Panc1 (cell line): ENCODE results near the gene ESAM. TPM values are rescaled to one million over a fixed set of nuclear protein-coding genes. Genes with fewer than 3 reads are reported as not detected.

ENCODE experiments used
- ATAC-seq: fragments of 200-7000 bp; cut with Tn5 transposase; 2 replicates; pipeline ENCODE4 v1.9.1; 2020; ENCODE audit warnings: mild to moderate bottlenecking, moderate library complexity
- BruUV-seq: library from RNA; stranded (reverse); fragments of 400-500 nt; replicated peaks from 2 replicates; lab custom pipeline; 2021; lab: Mats Ljungman, UMichigan
- CTCF ChIA-PET: fragments of 300-600 bp; sonication (Branson Sonifier 250); formaldehyde crosslinking; loops from one replicate; lab custom pipeline; 2022; ENCODE audit warnings: antibody characterized with exemption; lab: Charles Lee
- POLR2A ChIA-PET: fragments of 300-600 bp; sonication (Branson Sonifier 250); formaldehyde crosslinking; loops from one replicate; lab custom pipeline; 2022; ENCODE audit warnings: antibody characterized with exemption; lab: Charles Lee
- DNase-seq: peaks from one replicate; pipeline ENCODE4 v3.0.0-alpha.2; 2010; ENCODE audit warnings: low read depth, low spot score
- H3K27ac ChIP-seq: 2 replicates; pipeline ENCODE4 v1.5.1; 2011; ENCODE audit warnings: mild to moderate bottlenecking, low read length, inconsistent platforms
- H3K27me3 ChIP-seq: fragments of 200-500 bp; sonication (Bioruptor generic); 2 replicates; pipeline ENCODE4 v1.6.0; 2014; ENCODE audit warnings: low read length, inconsistent platforms; ENCODE audit not compliant: control insufficient read depth, insufficient read depth
- H3K36me3 ChIP-seq: fragments of 200-500 bp; sonication (Bioruptor generic); 2 replicates; pipeline ENCODE4 v1.5.1; 2014; ENCODE audit warnings: inconsistent platforms, mild to moderate bottlenecking, low read length, moderate library complexity; ENCODE audit not compliant: control insufficient read depth, insufficient read depth
- H3K4me1 ChIP-seq: 2 replicates; pipeline ENCODE4 v1.5.1; 2011; ENCODE audit warnings: inconsistent platforms, mild to moderate bottlenecking, low read length, moderate library complexity; ENCODE audit not compliant: control insufficient read depth, insufficient read depth
- H3K4me3 ChIP-seq, 2 experiments: 2 replicates each; pipeline ENCODE4 v1.5.1; 2011 to 2012; ENCODE audit warnings: low read depth in 2 of 2, low read length in 2 of 2, mild to moderate bottlenecking in 2 of 2, inconsistent platforms in 1 of 2, moderate library complexity in 1 of 2
- H3K9me3 ChIP-seq: fragments of 200-500 bp; sonication (Bioruptor generic); 2 replicates; pipeline ENCODE4 v1.5.1; 2014; ENCODE audit warnings: low read depth, mild to moderate bottlenecking, inconsistent platforms, low read length, moderate library complexity; ENCODE audit not compliant: control insufficient read depth, insufficient read depth
- SIN3A ChIP-seq: IDR thresholded peaks from 2 replicates; pipeline ENCODE4 v1.6.1; 2012; ENCODE audit warnings: low read depth, mild to moderate bottlenecking, low read length, moderate library complexity, borderline replicate concordance; ENCODE audit not compliant: insufficient read depth
- TCF7L2 ChIP-seq: IDR thresholded peaks from 2 replicates; pipeline ENCODE4 v1.6.1; 2011; ENCODE audit warnings: mild to moderate bottlenecking, low read depth, low read length, inconsistent platforms
- in situ Hi-C: cut with HindIII; loops from 2 replicates; pipeline ENCODE4 v1.10.0; 2016; ENCODE audit warnings: low sequenced_read_pairs, low pct_unique_long_range_greater_than_20kb
- intact Hi-C: fragments of 100-400 bp; cut with micrococcal nuclease; formaldehyde crosslinking; loops from one replicate; pipeline ENCODE4 v1.10.0; 2022; ENCODE audit not compliant: unreplicated experiment
- total RNA-seq: library from RNA; stranded (reverse); gene quantifications from one replicate; pipeline ENCODE4 v1.2.1, GENCODE V29; 2021; ENCODE audit not compliant: unreplicated experiment
- TF ChIP-seq, protein P1 (sequence below): fragments of 450-650 bp; IDR thresholded peaks from 2 replicates; pipeline ENCODE4 v1.5.1; 2017; ENCODE audit warnings: mild to moderate bottlenecking
- TF ChIP-seq, protein P2 (sequence below), 2 experiments: IDR thresholded peaks; 2 replicates each; pipeline ENCODE4 v1.6.1; 2011 to 2012; ENCODE audit warnings: low read depth in 2 of 2, control low read depth in 1 of 2, low read length in 1 of 2, mild to moderate bottlenecking in 1 of 2, moderate library complexity in 1 of 2; ENCODE audit not compliant: insufficient read depth in 1 of 2

Gene ESAM
- total RNA-seq, 1 experiment from 2014 or later: 1.6 TPM

- in situ Hi-C loops: loop anchor here (5.0 kb wide), 1 partner anchor 41 kb away; no protein-coding TSS in a partner anchor
- H3K4me1 ChIP-seq: peaks cover 30% of the 10 kb centered on the region
- TF ChIP-seq SIN3A (no peak), TCF7L2 (no peak)
- TF ChIP-seq, protein P1, sequence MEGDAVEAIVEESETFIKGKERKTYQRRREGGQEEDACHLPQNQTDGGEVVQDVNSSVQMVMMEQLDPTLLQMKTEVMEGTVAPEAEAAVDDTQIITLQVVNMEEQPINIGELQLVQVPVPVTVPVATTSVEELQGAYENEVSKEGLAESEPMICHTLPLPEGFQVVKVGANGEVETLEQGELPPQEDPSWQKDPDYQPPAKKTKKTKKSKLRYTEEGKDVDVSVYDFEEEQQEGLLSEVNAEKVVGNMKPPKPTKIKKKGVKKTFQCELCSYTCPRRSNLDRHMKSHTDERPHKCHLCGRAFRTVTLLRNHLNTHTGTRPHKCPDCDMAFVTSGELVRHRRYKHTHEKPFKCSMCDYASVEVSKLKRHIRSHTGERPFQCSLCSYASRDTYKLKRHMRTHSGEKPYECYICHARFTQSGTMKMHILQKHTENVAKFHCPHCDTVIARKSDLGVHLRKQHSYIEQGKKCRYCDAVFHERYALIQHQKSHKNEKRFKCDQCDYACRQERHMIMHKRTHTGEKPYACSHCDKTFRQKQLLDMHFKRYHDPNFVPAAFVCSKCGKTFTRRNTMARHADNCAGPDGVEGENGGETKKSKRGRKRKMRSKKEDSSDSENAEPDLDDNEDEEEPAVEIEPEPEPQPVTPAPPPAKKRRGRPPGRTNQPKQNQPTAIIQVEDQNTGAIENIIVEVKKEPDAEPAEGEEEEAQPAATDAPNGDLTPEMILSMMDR: no peak
- CTCF ChIA-PET: no interaction called here
- H3K27ac ChIP-seq: no peak overlapping the region
- H3K36me3 ChIP-seq: no peaks in the 10 kb centered on the region
- no TSS peak for BruUV-seq
- ATAC-seq (no peak), DNase-seq (no peak)
- POLR2A ChIA-PET: no interaction called here
- H3K9me3 ChIP-seq: no peaks in the 10 kb centered on the region
- H3K4me3 ChIP-seq: no peak overlapping the region
- intact Hi-C loops: loop anchor here (5.0 kb wide), 1 partner anchor 34 kb away; the partner anchor contains the start of gene ESAM
- no peaks in the 10 kb centered on the region for H3K27me3 ChIP-seq
These were observed 34.2 kb upstream of the ESAM start for GRCh38 chr11:124796312-124796711.

DNA sequence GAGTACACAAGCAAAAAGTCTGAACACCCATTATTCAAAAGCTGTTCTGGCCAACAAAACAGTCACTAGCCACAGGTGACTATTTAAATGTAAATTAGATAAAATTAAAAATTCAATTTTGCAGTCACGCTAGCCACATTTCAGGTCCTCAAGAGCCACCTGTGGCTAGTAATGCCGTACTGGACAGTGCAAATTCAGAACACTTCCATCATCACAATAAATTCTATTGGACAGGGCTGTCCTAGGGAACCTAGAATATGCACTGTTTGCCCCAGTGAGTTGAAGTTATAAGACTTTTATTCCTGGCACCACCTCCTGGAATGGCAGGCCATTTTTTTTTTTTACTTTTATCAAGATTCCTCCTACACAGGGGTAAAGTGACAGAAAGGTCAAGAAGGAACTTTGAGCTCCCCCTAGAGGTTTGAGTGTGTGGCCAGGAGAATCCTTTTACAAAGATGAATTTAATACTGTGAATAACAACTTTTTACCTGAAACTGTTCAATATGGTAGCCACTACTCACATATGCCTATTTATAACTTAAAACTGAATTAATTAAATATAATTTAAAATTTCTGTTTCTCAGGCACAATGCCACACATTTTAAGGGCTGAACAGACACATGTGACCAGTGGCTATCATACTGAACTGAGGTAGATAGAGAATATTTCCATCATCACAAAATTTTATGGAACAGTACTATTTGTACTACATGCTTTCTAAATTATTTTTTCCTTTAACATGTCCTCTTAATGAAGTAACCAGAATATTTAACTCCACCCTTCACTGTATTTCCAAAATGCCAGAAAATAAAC is 31.6 kb upstream of the ESAM start:
- H3K27ac ChIP-seq: no peak overlapping the region
- DNase-seq: peak; percentile 41
- peak; percentile 84 for ATAC-seq
- H3K9me3 ChIP-seq: no peaks in the 10 kb centered on the region
- no peak overlapping the region for H3K4me3 ChIP-seq
- no peaks in the 10 kb centered on the region for H3K36me3 ChIP-seq
- peaks cover 21% of the 10 kb centered on the region for H3K4me1 ChIP-seq
- BruUV-seq: no TSS peak
- H3K27me3 ChIP-seq: no peaks in the 10 kb centered on the region
- TF ChIP-seq, protein P2, sequence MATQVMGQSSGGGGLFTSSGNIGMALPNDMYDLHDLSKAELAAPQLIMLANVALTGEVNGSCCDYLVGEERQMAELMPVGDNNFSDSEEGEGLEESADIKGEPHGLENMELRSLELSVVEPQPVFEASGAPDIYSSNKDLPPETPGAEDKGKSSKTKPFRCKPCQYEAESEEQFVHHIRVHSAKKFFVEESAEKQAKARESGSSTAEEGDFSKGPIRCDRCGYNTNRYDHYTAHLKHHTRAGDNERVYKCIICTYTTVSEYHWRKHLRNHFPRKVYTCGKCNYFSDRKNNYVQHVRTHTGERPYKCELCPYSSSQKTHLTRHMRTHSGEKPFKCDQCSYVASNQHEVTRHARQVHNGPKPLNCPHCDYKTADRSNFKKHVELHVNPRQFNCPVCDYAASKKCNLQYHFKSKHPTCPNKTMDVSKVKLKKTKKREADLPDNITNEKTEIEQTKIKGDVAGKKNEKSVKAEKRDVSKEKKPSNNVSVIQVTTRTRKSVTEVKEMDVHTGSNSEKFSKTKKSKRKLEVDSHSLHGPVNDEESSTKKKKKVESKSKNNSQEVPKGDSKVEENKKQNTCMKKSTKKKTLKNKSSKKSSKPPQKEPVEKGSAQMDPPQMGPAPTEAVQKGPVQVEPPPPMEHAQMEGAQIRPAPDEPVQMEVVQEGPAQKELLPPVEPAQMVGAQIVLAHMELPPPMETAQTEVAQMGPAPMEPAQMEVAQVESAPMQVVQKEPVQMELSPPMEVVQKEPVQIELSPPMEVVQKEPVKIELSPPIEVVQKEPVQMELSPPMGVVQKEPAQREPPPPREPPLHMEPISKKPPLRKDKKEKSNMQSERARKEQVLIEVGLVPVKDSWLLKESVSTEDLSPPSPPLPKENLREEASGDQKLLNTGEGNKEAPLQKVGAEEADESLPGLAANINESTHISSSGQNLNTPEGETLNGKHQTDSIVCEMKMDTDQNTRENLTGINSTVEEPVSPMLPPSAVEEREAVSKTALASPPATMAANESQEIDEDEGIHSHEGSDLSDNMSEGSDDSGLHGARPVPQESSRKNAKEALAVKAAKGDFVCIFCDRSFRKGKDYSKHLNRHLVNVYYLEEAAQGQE (IDR thresholded peaks at IDR 0.05; ENCODE audit: insufficient read depth in 1 of 2, low read depth in 2 of 2, low read length in 1 of 2): no peak
- TF ChIP-seq SIN3A: no peak
- TF ChIP-seq, protein P1: peak; percentile 88
- CTCF ChIA-PET: interaction anchor here (0.6 to 1.8 kb wide), 15 partner anchors 13 to 630 kb away, joined by 3 to 7 read pairs (median 4); partner anchors contain the start of genes ESAM, SIAE and SPA17
- intact Hi-C loops (no loop called here), in situ Hi-C loops (no loop called here)
- POLR2A ChIA-PET: no interaction called here
